Sigmoid colon (tissue), 7 donors: ENCODE results near the gene INSIG1. TPM values are rescaled to one million over a fixed set of nuclear protein-coding genes. Genes with fewer than 3 reads are reported as not detected.

Source experiments
- DNase-seq: peaks from one replicate; pipeline ENCODE4 v3.0.0-alpha.2; 2019
- H3K27ac ChIP-seq, 4 donors: fragments of 200-600 bp; sonication (generic); one replicate each; pipeline ENCODE4 v1.5.1; 2016 to 2019; ENCODE audit warnings: mild to moderate bottlenecking in 1 of 4
- H3K27me3 ChIP-seq, 3 donors: fragments of 200-600 bp; sonication (generic); one replicate each; pipeline ENCODE4 v1.5.1; 2019; ENCODE audit warnings: mild to moderate bottlenecking in 1 of 3
- H3K36me3 ChIP-seq, 4 donors: fragments of 200-600 bp; sonication (generic); one replicate each; pipeline ENCODE4 v1.5.1; 2016 to 2019
- H3K4me1 ChIP-seq, 4 donors: fragments of 200-600 bp; sonication (generic); one replicate each; pipeline ENCODE4 v1.5.1; 2017 to 2019
- H3K4me3 ChIP-seq, 4 donors: fragments of 200-600 bp; sonication (generic); one replicate each; pipeline ENCODE4 v1.5.1; 2017 to 2019; ENCODE audit warnings: mild to moderate bottlenecking in 2 of 4, moderate library complexity in 1 of 4
- H3K9me3 ChIP-seq, 4 donors: fragments of 200-600 bp in 3 of 4; sonication (generic) in 3 of 4; one replicate each; pipeline versions ENCODE4 v1.5.1 to v1.6.1; 2013 to 2019
- CTCF ChIP-seq, 4 experiments: fragments of 450-650 bp in 3 of 4; fragments of 200-600 bp in 1 of 4; IDR thresholded peaks; one replicate each; pipeline ENCODE4 v1.5.1; 2016 to 2019; ENCODE audit warnings: antibody characterized with exemption in 4 of 4, mild to moderate bottlenecking in 3 of 4, moderate library complexity in 2 of 4
- EP300 ChIP-seq, 4 donors: sonication (generic); formaldehyde crosslinking; IDR thresholded peaks; one replicate each; pipeline ENCODE4 v1.6.1; 2017; ENCODE audit warnings: antibody characterized with exemption in 4 of 4
- POLR2A ChIP-seq, 2 donors: fragments of 450-650 bp; IDR thresholded peaks; one replicate each; pipeline ENCODE4 v1.6.1; 2016; ENCODE audit warnings: antibody characterized with exemption in 2 of 2, mild to moderate bottlenecking in 2 of 2, moderate library complexity in 2 of 2
- POLR2AphosphoS5 ChIP-seq, 4 donors: sonication (generic); formaldehyde crosslinking; IDR thresholded peaks; one replicate each; pipeline ENCODE4 v1.6.1; 2017; ENCODE audit warnings: antibody characterized with exemption in 4 of 4
- WGBS, 2 donors: extraction: QIAGEN DNeasy Blood & Tissue Kit; methylation state at CpG; one replicate each; pipeline ENCODE4 v1.1.7; 2013; 5-methylcytosine and 5-hydroxymethylcytosine counted together
- intact Hi-C: fragments of 100-400 bp; cut with DNase I; formaldehyde crosslinking; loops from one replicate; pipeline ENCODE4 v1.15.1; 2023
- polyA plus RNA-seq, 3 donors: library from polyadenylated mRNA; stranded (reverse); fragments of 200-250 nt; gene quantifications; one replicate each; pipeline ENCODE4 v1.2.3, GENCODE V29; 2013
- total RNA-seq, 4 donors: library from RNA; depleted of rRNA; stranded (reverse); fragments of >200 nt; gene quantifications; one replicate each; pipeline ENCODE4 v1.1.0, GENCODE V29; 2016
- donor health status: healthy with polysubstance abuse.
- donor health status: Bipolar disorder and iron deficiency.
- donor health status: healthy.

Gene INSIG1
- total and polyA plus RNA-seq, 7 donors = 22.2 to 102 (median 39.1) TPM

- Histone ChIP-seq H3K9me3 (no peaks in the 10 kb centered on the region), H3K36me3 (no peaks in the 10 kb centered on the region), H3K4me1 (peaks cover 0 to 10% (median 8%) of the 10 kb centered on the region in 4 donors), H3K4me3 (no peak overlapping the region), H3K27me3 (no peaks in the 10 kb centered on the region), H3K27ac (no peak overlapping the region)
- WGBS, 2 donors = 84 to 94% methylated on average over 7 of the region's 7 CpGs
- TF ChIP-seq CTCF (IDR thresholded peaks at IDR 0.05) (no peak), EP300 (IDR thresholded peaks at IDR 0.05) (no peak), POLR2AphosphoS5 (IDR thresholded peaks at IDR 0.05) (no peak), POLR2A (IDR thresholded peaks at IDR 0.05) (no peak)
- intact Hi-C loops = loop anchor here (10.0 kb wide), 1 partner anchor 352 kb away; the partner anchor contains the start of gene RBM33
- DNase-seq = no peak
These were observed 4.9 kb upstream of the INSIG1 start for GRCh38 chr7:155292680-155293226.

DNA sequence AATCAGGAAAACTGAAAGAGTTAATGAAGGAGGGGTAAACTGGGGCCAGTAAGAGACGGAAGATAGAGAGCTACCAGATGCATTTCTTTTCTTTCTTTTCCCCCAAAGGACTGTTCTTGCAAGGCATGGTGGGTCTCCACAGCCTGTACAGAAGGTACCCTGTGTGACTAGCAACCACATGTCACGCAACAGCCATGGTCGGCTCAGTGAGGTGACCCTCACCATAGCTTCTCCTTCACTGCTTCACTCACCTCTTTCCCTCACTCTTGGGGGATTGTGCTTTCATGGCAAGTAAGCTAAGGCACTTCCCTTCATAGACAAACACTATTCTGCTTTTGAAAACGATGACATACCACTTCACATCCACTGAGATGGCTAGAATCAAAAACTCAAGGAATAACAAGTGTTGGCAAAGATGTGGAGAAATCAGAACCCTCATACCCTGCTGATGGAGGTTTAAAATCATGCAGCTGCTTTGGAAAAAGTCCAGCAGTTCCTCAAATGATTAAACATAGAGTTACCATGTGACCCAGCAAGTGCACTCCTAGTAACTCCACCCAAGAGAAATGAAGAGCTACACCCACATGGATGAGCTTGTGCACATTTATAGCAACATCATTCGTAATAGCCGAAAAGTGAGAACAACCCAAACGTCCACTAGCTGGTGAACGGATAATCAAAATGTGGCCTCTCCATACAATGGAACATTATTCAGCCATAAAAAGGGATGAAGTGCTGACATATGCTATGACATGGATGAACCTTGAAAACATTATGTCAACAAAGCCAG lies 3.8 kb upstream of the INSIG1 start:
- no peak for DNase-seq
- Histone ChIP-seq H3K36me3 (no peaks in the 10 kb centered on the region), H3K27ac (no peak overlapping the region), H3K4me3 (no peak overlapping the region), H3K4me1 (peaks cover 0 to 17% (median 8%) of the 10 kb centered on the region in 4 donors), H3K9me3 (no peaks in the 10 kb centered on the region), H3K27me3 (no peaks in the 10 kb centered on the region)
- intact Hi-C loops = loop anchor here (10.0 kb wide), 1 partner anchor 351 kb away; the partner anchor contains the start of gene RBM33
- 81 to 91% methylated on average over 8 of the region's 8 CpGs for WGBS, 2 donors
- TF ChIP-seq CTCF (IDR thresholded peaks at IDR 0.05) (no peak), POLR2A (IDR thresholded peaks at IDR 0.05) (no peak), POLR2AphosphoS5 (IDR thresholded peaks at IDR 0.05) (peak in 1 of 4 donors; percentile 34)

GRCh38 chr7:155294511-155294778 lies 3.2 kb upstream of the INSIG1 start:
- TF ChIP-seq POLR2AphosphoS5 (IDR thresholded peaks at IDR 0.05) (no peak), POLR2A (IDR thresholded peaks at IDR 0.05) (no peak), EP300 (IDR thresholded peaks at IDR 0.05) (no peak), CTCF (IDR thresholded peaks at IDR 0.05) (no peak)
- intact Hi-C loops = loop anchor here (10.0 kb wide), 1 partner anchor 350 kb away; the partner anchor contains the start of gene RBM33
- no peak for DNase-seq
- no peak overlapping the region for H3K27ac ChIP-seq
- no peaks in the 10 kb centered on the region for H3K36me3 ChIP-seq
- H3K9me3 ChIP-seq = no peaks in the 10 kb centered on the region
- no peak overlapping the region for H3K4me3 ChIP-seq
- no peaks in the 10 kb centered on the region for H3K27me3 ChIP-seq
- peaks cover 0 to 21% (median 11%) of the 10 kb centered on the region in 4 donors for H3K4me1 ChIP-seq
- 67 to 88% methylated on average over 6 of the region's 6 CpGs for WGBS, 2 donors

GRCh38 chr7:155295511-155295910 lies 2.2 kb upstream of the INSIG1 start:
- intact Hi-C loops = loop anchor here (5.0 to 10.0 kb wide), 3 partner anchors 103 to 368 kb away; partner anchors contain the start of gene RBM33
- no peak for DNase-seq
- Histone ChIP-seq H3K9me3 (no peaks in the 10 kb centered on the region), H3K4me1 (peaks cover 0 to 29% (median 18%) of the 10 kb centered on the region in 4 donors), H3K27me3 (no peaks in the 10 kb centered on the region), H3K4me3 (no peak overlapping the region), H3K36me3 (no peaks in the 10 kb centered on the region), H3K27ac (no peak overlapping the region)
- WGBS, 2 donors = 89 to 94% methylated on average over 7 of the region's 7 CpGs
- TF ChIP-seq POLR2AphosphoS5 (IDR thresholded peaks at IDR 0.05) (no peak), EP300 (IDR thresholded peaks at IDR 0.05) (no peak), POLR2A (IDR thresholded peaks at IDR 0.05) (no peak), CTCF (IDR thresholded peaks at IDR 0.05) (no peak)
